Liver (tissue), 9 donors: ENCODE measurements around the gene CTXND1. TPM values are rescaled to one million over a fixed set of nuclear protein-coding genes. Genes with fewer than 3 reads are reported as not detected.

Source experiments
- DNase-seq: peaks from one replicate; pipeline ENCODE4 v3.0.0-alpha.2; 2017; ENCODE audit warnings: low spot score
- H3K27ac ChIP-seq, 2 donors: one replicate each; pipeline ENCODE4 v1.7.0; 2013; ENCODE audit warnings: inconsistent platforms in 2 of 2, low read length in 2 of 2, control low read depth in 1 of 2, low read depth in 1 of 2, mild to moderate bottlenecking in 1 of 2
- H3K27me3 ChIP-seq, 4 donors: one replicate each; pipeline versions ENCODE4 v1.6.1 to v1.7.0; 2013; ENCODE audit warnings: low read length in 3 of 4, inconsistent platforms in 1 of 4, mild to moderate bottlenecking in 1 of 4, moderate library complexity in 1 of 4; ENCODE audit not compliant: control insufficient read depth in 4 of 4, insufficient read depth in 4 of 4
- H3K36me3 ChIP-seq, 4 donors: one replicate each; pipeline versions ENCODE4 v1.6.1 to v1.7.0; 2013; ENCODE audit warnings: low read length in 3 of 4, mild to moderate bottlenecking in 3 of 4, low read depth in 1 of 4, moderate library complexity in 1 of 4; ENCODE audit not compliant: control insufficient read depth in 4 of 4, insufficient read depth in 3 of 4
- H3K4me1 ChIP-seq, 4 donors: one replicate each; pipeline versions ENCODE4 v1.6.1 to v1.7.0; 2013; ENCODE audit warnings: low read length in 3 of 4, mild to moderate bottlenecking in 3 of 4, moderate library complexity in 1 of 4; ENCODE audit not compliant: control insufficient read depth in 4 of 4, insufficient read depth in 4 of 4
- H3K4me3 ChIP-seq, 3 donors: one replicate each; pipeline versions ENCODE4 v1.6.1 to v1.7.0; 2013; ENCODE audit warnings: low read length in 3 of 3, control low read depth in 1 of 3, low read depth in 1 of 3, mild to moderate bottlenecking in 1 of 3
- H3K9ac ChIP-seq, 2 donors: one replicate each; pipeline ENCODE4 v1.7.0; 2013; ENCODE audit warnings: low read length in 2 of 2, mild to moderate bottlenecking in 2 of 2, moderate library complexity in 2 of 2, control low read depth in 1 of 2, low read depth in 1 of 2
- H3K9me3 ChIP-seq, 4 donors: one replicate each; pipeline versions ENCODE4 v1.6.1 to v1.7.0; 2013; ENCODE audit warnings: low read length in 3 of 4; ENCODE audit not compliant: control insufficient read depth in 4 of 4
- ATF3 ChIP-seq: IDR thresholded peaks from 2 replicates; pipeline ENCODE4 v1.6.1; 2016; ENCODE audit warnings: antibody characterized with exemption
- CTCF ChIP-seq: fragments of 150-350 bp; IDR thresholded peaks from 2 replicates; pipeline ENCODE4 v1.5.1; 2017; ENCODE audit warnings: improper control_type of control experiment, low read depth, low read length; ENCODE audit not compliant: missing input control
- EGR1 ChIP-seq, 2 donors: IDR thresholded peaks; 2 replicates each; pipeline ENCODE4 v1.6.1; 2016 to 2018; ENCODE audit warnings: antibody characterized with exemption in 2 of 2, low read depth in 2 of 2
- FOXA1 ChIP-seq: IDR thresholded peaks from 2 replicates; pipeline ENCODE4 v1.6.1; 2016; ENCODE audit warnings: antibody characterized with exemption
- FOXA2 ChIP-seq: IDR thresholded peaks from 2 replicates; pipeline ENCODE4 v1.6.1; 2016; ENCODE audit warnings: antibody characterized with exemption
- GABPA ChIP-seq, 2 donors: IDR thresholded peaks in 1 of 2; conservative IDR thresholded peaks in 1 of 2; 2 replicates each; pipeline ENCODE4 v1.6.1; 2016; ENCODE audit warnings: antibody characterized with exemption in 2 of 2, mild to moderate bottlenecking in 1 of 2, moderate library complexity in 1 of 2
- HNF4A ChIP-seq, 2 donors: conservative IDR thresholded peaks; 2 replicates each; pipeline ENCODE4 v1.6.1; 2016; ENCODE audit warnings: antibody characterized with exemption in 2 of 2, mild to moderate bottlenecking in 2 of 2
- HNF4G ChIP-seq: IDR thresholded peaks from 2 replicates; pipeline ENCODE4 v1.6.1; 2016; ENCODE audit warnings: antibody characterized with exemption
- JUND ChIP-seq, 2 donors: IDR thresholded peaks; 2 replicates each; pipeline ENCODE4 v1.6.1; 2016; ENCODE audit warnings: antibody characterized with exemption in 2 of 2
- MAX ChIP-seq: IDR thresholded peaks from 2 replicates; pipeline ENCODE4 v1.6.1; 2016; ENCODE audit warnings: antibody characterized with exemption
- NR2F2 ChIP-seq: IDR thresholded peaks from 2 replicates; pipeline ENCODE4 v1.6.1; 2016; ENCODE audit warnings: antibody characterized with exemption
- RAD21 ChIP-seq, 2 donors: IDR thresholded peaks; 2 replicates each; pipeline ENCODE4 v1.6.1; 2016; ENCODE audit warnings: antibody characterized with exemption in 2 of 2, mild to moderate bottlenecking in 2 of 2
- RXRA ChIP-seq, 2 donors: IDR thresholded peaks; 2 replicates each; pipeline ENCODE4 v1.6.1; 2017 to 2018; ENCODE audit warnings: antibody characterized with exemption in 2 of 2, mild to moderate bottlenecking in 1 of 2
- SP1 ChIP-seq: IDR thresholded peaks from 2 replicates; pipeline ENCODE4 v1.6.1; 2018; ENCODE audit warnings: antibody characterized with exemption, mild to moderate bottlenecking
- TAF1 ChIP-seq: conservative IDR thresholded peaks from 2 replicates; pipeline ENCODE4 v1.6.1; 2016; ENCODE audit warnings: antibody characterized with exemption, mild to moderate bottlenecking
- YY1 ChIP-seq: IDR thresholded peaks from 2 replicates; pipeline ENCODE4 v1.6.1; 2016; ENCODE audit warnings: antibody characterized with exemption, mild to moderate bottlenecking
- ZBTB33 ChIP-seq: IDR thresholded peaks from 2 replicates; pipeline ENCODE4 v1.6.1; 2016; ENCODE audit warnings: antibody characterized with exemption
- WGBS: extraction: QIAGEN DNeasy Blood & Tissue Kit; methylation state at CpG from one replicate; pipeline ENCODE4 v1.1.7; 2013; 5-methylcytosine and 5-hydroxymethylcytosine counted together
- polyA plus RNA-seq, 2 donors: library from polyadenylated mRNA; stranded (reverse) in 1 of 2; unstranded in 1 of 2; fragments of 200-250 nt in 1 of 2; fragments of >200 nt in 1 of 2; fragmentation: Nextera tagmentation in 1 of 2; extraction: Ambion mirVana in 1 of 2; gene quantifications; one replicate each; pipeline versions ENCODE4 v1.2.1 to v1.2.3, GENCODE V29; 2013 to 2015
- total RNA-seq, 2 donors: library from RNA; depleted of rRNA; stranded (reverse); fragments of >200 nt; gene quantifications; one replicate each; pipeline ENCODE4 v1.2.3, GENCODE V29; 2014
- TF ChIP-seq, protein P1 (sequence below): IDR thresholded peaks from 2 replicates; pipeline ENCODE4 v1.6.1; 2016; ENCODE audit warnings: antibody characterized with exemption, mild to moderate bottlenecking
- donor health status: healthy.
- donor health status: healthy.
- donor health status: healthy.
- donor health status: healthy.
- donor health status: healthy.

Gene CTXND1
- total and polyA plus RNA-seq, 4 donors, result 2.9 to 4.1 (median 3.1) TPM

- Histone ChIP-seq H3K9me3 (no peaks in the 10 kb centered on the region), H3K27ac (no peak overlapping the region), H3K27me3 (no peaks in the 10 kb centered on the region), H3K9ac (no peak overlapping the region), H3K4me1 (no peaks in the 10 kb centered on the region), H3K4me3 (no peak overlapping the region), H3K36me3 (no peaks in the 10 kb centered on the region)
- TF ChIP-seq FOXA1, result no peak
- no peak for TF ChIP-seq JUND (IDR thresholded peaks at IDR 0.05)
- no peak for TF ChIP-seq FOXA2
- TF ChIP-seq EGR1 (IDR thresholded peaks at IDR 0.05; ENCODE audit: low read depth in 2 of 2), result no peak
- no peak for TF ChIP-seq HNF4G
- TF ChIP-seq RXRA (IDR thresholded peaks at IDR 0.05), result no peak
- no peak for TF ChIP-seq TAF1
- TF ChIP-seq NR2F2, result no peak
- TF ChIP-seq YY1, result no peak
- no peak for TF ChIP-seq HNF4A (conservative IDR thresholded peaks at IDR 0.05)
- TF ChIP-seq GABPA (IDR thresholded peaks at IDR 0.05 in 1 of 2, conservative IDR thresholded peaks at IDR 0.05 in 1 of 2), result no peak
- no peak for TF ChIP-seq ATF3
- TF ChIP-seq CTCF, result no peak
- TF ChIP-seq, protein P1, sequence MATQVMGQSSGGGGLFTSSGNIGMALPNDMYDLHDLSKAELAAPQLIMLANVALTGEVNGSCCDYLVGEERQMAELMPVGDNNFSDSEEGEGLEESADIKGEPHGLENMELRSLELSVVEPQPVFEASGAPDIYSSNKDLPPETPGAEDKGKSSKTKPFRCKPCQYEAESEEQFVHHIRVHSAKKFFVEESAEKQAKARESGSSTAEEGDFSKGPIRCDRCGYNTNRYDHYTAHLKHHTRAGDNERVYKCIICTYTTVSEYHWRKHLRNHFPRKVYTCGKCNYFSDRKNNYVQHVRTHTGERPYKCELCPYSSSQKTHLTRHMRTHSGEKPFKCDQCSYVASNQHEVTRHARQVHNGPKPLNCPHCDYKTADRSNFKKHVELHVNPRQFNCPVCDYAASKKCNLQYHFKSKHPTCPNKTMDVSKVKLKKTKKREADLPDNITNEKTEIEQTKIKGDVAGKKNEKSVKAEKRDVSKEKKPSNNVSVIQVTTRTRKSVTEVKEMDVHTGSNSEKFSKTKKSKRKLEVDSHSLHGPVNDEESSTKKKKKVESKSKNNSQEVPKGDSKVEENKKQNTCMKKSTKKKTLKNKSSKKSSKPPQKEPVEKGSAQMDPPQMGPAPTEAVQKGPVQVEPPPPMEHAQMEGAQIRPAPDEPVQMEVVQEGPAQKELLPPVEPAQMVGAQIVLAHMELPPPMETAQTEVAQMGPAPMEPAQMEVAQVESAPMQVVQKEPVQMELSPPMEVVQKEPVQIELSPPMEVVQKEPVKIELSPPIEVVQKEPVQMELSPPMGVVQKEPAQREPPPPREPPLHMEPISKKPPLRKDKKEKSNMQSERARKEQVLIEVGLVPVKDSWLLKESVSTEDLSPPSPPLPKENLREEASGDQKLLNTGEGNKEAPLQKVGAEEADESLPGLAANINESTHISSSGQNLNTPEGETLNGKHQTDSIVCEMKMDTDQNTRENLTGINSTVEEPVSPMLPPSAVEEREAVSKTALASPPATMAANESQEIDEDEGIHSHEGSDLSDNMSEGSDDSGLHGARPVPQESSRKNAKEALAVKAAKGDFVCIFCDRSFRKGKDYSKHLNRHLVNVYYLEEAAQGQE, result no peak
- no peak for TF ChIP-seq MAX
- no peak for TF ChIP-seq ZBTB33
- no peak for TF ChIP-seq RAD21 (IDR thresholded peaks at IDR 0.05)
- no peak for TF ChIP-seq SP1
- DNase-seq, result no peak
- 82% methylated on average over 3 of the region's 3 CpGs for WGBS
Observed at GRCh38 chr15:80275961-80276360, 23.9 kb upstream of the CTXND1 start.
